ENCODE measurements around the gene ATP8A2.

DNA sequence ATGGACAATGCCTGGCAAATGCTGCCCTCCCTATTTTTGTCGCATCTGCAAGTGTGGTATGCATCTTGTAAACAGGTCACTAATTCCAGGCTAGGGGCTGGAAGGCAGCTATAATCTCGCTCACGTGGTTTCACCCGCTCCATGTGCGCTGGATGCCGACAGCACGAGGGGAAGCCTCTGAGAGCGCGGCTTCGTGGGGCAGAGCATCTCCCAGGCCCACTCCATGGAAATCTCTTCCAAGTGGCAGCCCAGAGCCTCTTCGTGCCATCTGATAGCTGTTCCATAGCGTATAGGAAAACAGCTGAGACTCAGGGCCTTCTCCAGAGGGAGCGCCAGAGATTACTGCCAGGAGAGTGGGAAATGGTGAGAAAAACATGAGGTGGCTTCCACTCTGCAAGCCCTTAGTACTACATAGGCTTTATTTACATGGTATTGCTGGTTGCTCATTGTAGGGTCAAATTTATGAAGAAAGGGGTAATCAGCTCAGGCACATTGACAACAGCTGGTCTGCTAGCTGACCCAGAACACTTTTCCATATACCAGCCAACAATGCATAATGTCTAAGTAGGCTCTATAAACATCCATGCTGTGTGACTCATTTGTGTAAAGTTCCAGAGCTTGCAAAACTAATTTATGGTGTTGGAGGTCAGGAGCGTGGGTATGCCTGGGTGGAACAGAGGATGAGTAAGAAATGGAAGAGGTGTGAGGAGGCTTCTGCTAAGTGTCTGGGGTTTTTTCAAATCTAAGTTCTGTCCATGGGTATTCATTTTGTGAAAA, 514.9 kb downstream of the ATP8A2 start:
- TF ChIP-seq, protein P1, sequence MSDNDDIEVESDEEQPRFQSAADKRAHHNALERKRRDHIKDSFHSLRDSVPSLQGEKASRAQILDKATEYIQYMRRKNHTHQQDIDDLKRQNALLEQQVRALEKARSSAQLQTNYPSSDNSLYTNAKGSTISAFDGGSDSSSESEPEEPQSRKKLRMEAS (IDR thresholded peaks at IDR 0.05; ENCODE audit: low read depth, low read length) = no peak
- TF ChIP-seq, protein P2, sequence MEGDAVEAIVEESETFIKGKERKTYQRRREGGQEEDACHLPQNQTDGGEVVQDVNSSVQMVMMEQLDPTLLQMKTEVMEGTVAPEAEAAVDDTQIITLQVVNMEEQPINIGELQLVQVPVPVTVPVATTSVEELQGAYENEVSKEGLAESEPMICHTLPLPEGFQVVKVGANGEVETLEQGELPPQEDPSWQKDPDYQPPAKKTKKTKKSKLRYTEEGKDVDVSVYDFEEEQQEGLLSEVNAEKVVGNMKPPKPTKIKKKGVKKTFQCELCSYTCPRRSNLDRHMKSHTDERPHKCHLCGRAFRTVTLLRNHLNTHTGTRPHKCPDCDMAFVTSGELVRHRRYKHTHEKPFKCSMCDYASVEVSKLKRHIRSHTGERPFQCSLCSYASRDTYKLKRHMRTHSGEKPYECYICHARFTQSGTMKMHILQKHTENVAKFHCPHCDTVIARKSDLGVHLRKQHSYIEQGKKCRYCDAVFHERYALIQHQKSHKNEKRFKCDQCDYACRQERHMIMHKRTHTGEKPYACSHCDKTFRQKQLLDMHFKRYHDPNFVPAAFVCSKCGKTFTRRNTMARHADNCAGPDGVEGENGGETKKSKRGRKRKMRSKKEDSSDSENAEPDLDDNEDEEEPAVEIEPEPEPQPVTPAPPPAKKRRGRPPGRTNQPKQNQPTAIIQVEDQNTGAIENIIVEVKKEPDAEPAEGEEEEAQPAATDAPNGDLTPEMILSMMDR (IDR thresholded peaks at IDR 0.05 in 2 of 3, conservative IDR thresholded peaks at IDR 0.05 in 1 of 3; ENCODE audit: control insufficient read depth in 2 of 3, extremely low read depth in 1 of 3, insufficient read depth in 1 of 3, low read depth in 3 of 3, low read length in 3 of 3) = no peak
- no peak for TF ChIP-seq YBX1 (IDR thresholded peaks at IDR 0.05)
- no peak for TF ChIP-seq SIN3A (IDR thresholded peaks at IDR 0.05; ENCODE audit: low read depth, low read length)
- TF ChIP-seq POLR2A (IDR thresholded peaks at IDR 0.05; ENCODE audit: low read depth, low read length) = no peak
- no peak for TF ChIP-seq HDGF (IDR thresholded peaks at IDR 0.05)
- no peak for TF ChIP-seq BHLHE40 (IDR thresholded peaks at IDR 0.05; ENCODE audit: borderline replicate concordance in 1 of 2, low read depth in 2 of 2, low read length in 1 of 2)
- no peak for TF ChIP-seq MTA2 (IDR thresholded peaks at IDR 0.05; ENCODE audit: low read depth)
- TF ChIP-seq CBX3 (IDR thresholded peaks at IDR 0.05; ENCODE audit: borderline replicate concordance, low read depth) = no peak
- no peak for TF ChIP-seq NBN (IDR thresholded peaks at IDR 0.05)
- no peak for TF ChIP-seq SP1 (IDR thresholded peaks at IDR 0.05; ENCODE audit: low read depth, low read length)
- TF ChIP-seq, protein P3, sequence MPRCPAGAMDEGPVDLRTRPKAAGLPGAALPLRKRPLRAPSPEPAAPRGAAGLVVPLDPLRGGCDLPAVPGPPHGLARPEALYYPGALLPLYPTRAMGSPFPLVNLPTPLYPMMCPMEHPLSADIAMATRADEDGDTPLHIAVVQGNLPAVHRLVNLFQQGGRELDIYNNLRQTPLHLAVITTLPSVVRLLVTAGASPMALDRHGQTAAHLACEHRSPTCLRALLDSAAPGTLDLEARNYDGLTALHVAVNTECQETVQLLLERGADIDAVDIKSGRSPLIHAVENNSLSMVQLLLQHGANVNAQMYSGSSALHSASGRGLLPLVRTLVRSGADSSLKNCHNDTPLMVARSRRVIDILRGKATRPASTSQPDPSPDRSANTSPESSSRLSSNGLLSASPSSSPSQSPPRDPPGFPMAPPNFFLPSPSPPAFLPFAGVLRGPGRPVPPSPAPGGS (IDR thresholded peaks at IDR 0.05; ENCODE audit: borderline replicate concordance, insufficient read depth, low read depth, low read length, poor library complexity, severe bottlenecking) = no peak

All from GM12878 (cell line).